Neuronal stem cell (in vitro differentiated cells): ENCODE data around the gene NAP1L4.

ENCODE experiments used
- DNase-seq: peaks from one replicate; pipeline ENCODE4 v3.0.0-alpha.2; 2013; ENCODE audit warnings: low spot score
- H2AFZ ChIP-seq: one replicate; pipeline ENCODE4 v1.6.1; 2013; ENCODE audit warnings: mild to moderate bottlenecking, low read length, inconsistent platforms
- H2AK5ac ChIP-seq: 2 replicates; pipeline ENCODE4 v1.6.1; 2013; ENCODE audit warnings: low read depth, mild to moderate bottlenecking, inconsistent platforms, low read length, moderate library complexity, mixed read lengths
- H2BK120ac ChIP-seq: 2 replicates; pipeline ENCODE4 v1.6.1; 2013; ENCODE audit warnings: low read depth, mild to moderate bottlenecking, inconsistent platforms, low read length, moderate library complexity, mixed read lengths
- H2BK12ac ChIP-seq: one replicate; pipeline ENCODE4 v1.6.1; 2013; ENCODE audit warnings: low read length, inconsistent platforms
- H2BK15ac ChIP-seq: 2 replicates; pipeline ENCODE4 v1.6.1; 2013; ENCODE audit warnings: mild to moderate bottlenecking, low read length, inconsistent platforms, mixed read lengths
- H2BK5ac ChIP-seq: one replicate; pipeline ENCODE4 v1.6.1; 2013; ENCODE audit warnings: inconsistent platforms, mild to moderate bottlenecking, low read length, moderate library complexity
- H3K14ac ChIP-seq: one replicate; pipeline ENCODE4 v1.6.1; 2013; ENCODE audit warnings: low read length, inconsistent platforms
- H3K18ac ChIP-seq: 2 replicates; pipeline ENCODE4 v1.6.1; 2013; ENCODE audit warnings: low read length, inconsistent platforms
- H3K23ac ChIP-seq: 2 replicates; pipeline ENCODE4 v1.6.1; 2013; ENCODE audit warnings: low read depth, mild to moderate bottlenecking, mixed read lengths, low read length, inconsistent platforms; ENCODE audit not compliant: poor library complexity
- H3K27ac ChIP-seq: replicated peaks from 3 replicates; pipeline ENCODE4 v1.5.1; 2013; ENCODE audit warnings: low read length, inconsistent platforms
- H3K27me3 ChIP-seq, 3 experiments: 2 replicates each; pipeline ENCODE4 v1.6.1; 2013; ENCODE audit warnings: low read length in 3 of 3, mild to moderate bottlenecking in 2 of 3, inconsistent platforms in 1 of 3, low read depth in 1 of 3, mixed read lengths in 1 of 3, moderate library complexity in 1 of 3; ENCODE audit not compliant: control insufficient read depth in 3 of 3, insufficient read depth in 3 of 3
- H3K36me3 ChIP-seq, 2 donors: replicated peaks in 1 of 2; 2 replicates each; pipeline ENCODE4 v1.6.1; 2013; ENCODE audit warnings: low read length in 2 of 2; ENCODE audit not compliant: control insufficient read depth in 2 of 2, insufficient read depth in 2 of 2
- H3K4ac ChIP-seq: 2 replicates; pipeline ENCODE4 v1.6.1; 2013; ENCODE audit warnings: inconsistent platforms, mild to moderate bottlenecking, low read length, moderate library complexity
- H3K4me1 ChIP-seq, 2 donors: 1 replicate in 1 of 2; 2 replicates in 1 of 2; pipeline ENCODE4 v1.6.1; 2013; ENCODE audit warnings: low read length in 2 of 2, low read depth in 1 of 2; ENCODE audit not compliant: control insufficient read depth in 2 of 2, insufficient read depth in 1 of 2
- H3K4me2 ChIP-seq: one replicate; pipeline ENCODE4 v1.6.1; 2013; ENCODE audit warnings: mild to moderate bottlenecking, low read length, inconsistent platforms; ENCODE audit not compliant: insufficient read depth, poor library complexity, severe bottlenecking
- H3K4me3 ChIP-seq, 2 donors: 2 replicates each; pipeline ENCODE4 v1.5.1; 2013; ENCODE audit warnings: low read length in 2 of 2, mild to moderate bottlenecking in 2 of 2, inconsistent platforms in 1 of 2, moderate library complexity in 1 of 2
- H3K79me1 ChIP-seq: one replicate; pipeline ENCODE4 v1.6.1; 2013; ENCODE audit warnings: low read depth, mild to moderate bottlenecking, inconsistent platforms, low read length, moderate library complexity
- H3K9ac ChIP-seq: one replicate; pipeline ENCODE4 v1.6.1; 2013; ENCODE audit warnings: mild to moderate bottlenecking, low read depth, low read length, inconsistent platforms; ENCODE audit not compliant: poor library complexity
- H3K9me3 ChIP-seq, 2 donors: replicated peaks in 1 of 2; 2 replicates each; pipeline versions ENCODE3 to v1.6.1; 2013; ENCODE audit warnings: low read length in 2 of 2, mild to moderate bottlenecking in 2 of 2, inconsistent platforms in 1 of 2, low read depth in 1 of 2, mixed read lengths in 1 of 2, moderate library complexity in 1 of 2; ENCODE audit not compliant: control insufficient read depth in 2 of 2, insufficient read depth in 1 of 2
- H4K8ac ChIP-seq: one replicate; pipeline ENCODE4 v1.6.1; 2013; ENCODE audit warnings: low read depth, mild to moderate bottlenecking, inconsistent platforms, low read length, moderate library complexity
- H4K91ac ChIP-seq: one replicate; pipeline ENCODE4 v1.6.1; 2013; ENCODE audit warnings: low read length, low read depth, mild to moderate bottlenecking, inconsistent platforms; ENCODE audit not compliant: poor library complexity
- WGBS, 2 donors: extraction: QIAGEN DNeasy Blood & Tissue Kit; methylation state at CpG; one replicate each; pipeline ENCODE4 v1.1.7; 2013; ENCODE audit warnings: missing lambda C conversion rate in 2 of 2, mixed read lengths in 1 of 2; ENCODE audit not compliant: insufficient read length in 2 of 2, insufficient replicate concordance in 1 of 2; ENCODE audit errors: extremely low coverage in 2 of 2; 5-methylcytosine and 5-hydroxymethylcytosine counted together

NAP1L4 gene

GRCh38 chr11:2901854-2902783 lies 90.0 kb downstream of the NAP1L4 start:
- H2BK12ac ChIP-seq = no peak overlapping the region
- H3K27ac ChIP-seq = no peak overlapping the region
- H3K14ac ChIP-seq = no peak overlapping the region
- H2BK120ac ChIP-seq = peak overlapping the region; percentile 64
- WGBS, 2 donors = no CpG with 5 or more reads among the region's 58 CpGs
- no peak overlapping the region for H2BK5ac ChIP-seq
- H2BK15ac ChIP-seq = peak overlapping the region; percentile 18
- peak overlapping the region; percentile 64 to 91 for H3K4me3 ChIP-seq
- H3K4me1 ChIP-seq = peaks cover 9 to 15% of the 10 kb centered on the region in 2 donors
- peak overlapping the region; percentile 83 for H3K9ac ChIP-seq
- peak overlapping the region; percentile 95 for H3K4me2 ChIP-seq
- H3K4ac ChIP-seq = no peak overlapping the region
- H2AFZ ChIP-seq = peak overlapping the region; percentile 99
- H2AK5ac ChIP-seq = no peak overlapping the region
- peak overlapping the region; percentile 92 for H3K18ac ChIP-seq
- H4K8ac ChIP-seq = no peak overlapping the region
- H3K27me3 ChIP-seq = no peaks in the 10 kb centered on the region
- peak; percentile 76 for DNase-seq
- peak overlapping the region; percentile 37 for H3K23ac ChIP-seq
- no peaks in the 10 kb centered on the region for H3K79me1 ChIP-seq
- no peaks in the 10 kb centered on the region for H3K36me3 ChIP-seq
- H4K91ac ChIP-seq = no peak overlapping the region
- H3K9me3 ChIP-seq = peaks cover 0 to 2% of the 10 kb centered on the region in 2 donors

DNA sequence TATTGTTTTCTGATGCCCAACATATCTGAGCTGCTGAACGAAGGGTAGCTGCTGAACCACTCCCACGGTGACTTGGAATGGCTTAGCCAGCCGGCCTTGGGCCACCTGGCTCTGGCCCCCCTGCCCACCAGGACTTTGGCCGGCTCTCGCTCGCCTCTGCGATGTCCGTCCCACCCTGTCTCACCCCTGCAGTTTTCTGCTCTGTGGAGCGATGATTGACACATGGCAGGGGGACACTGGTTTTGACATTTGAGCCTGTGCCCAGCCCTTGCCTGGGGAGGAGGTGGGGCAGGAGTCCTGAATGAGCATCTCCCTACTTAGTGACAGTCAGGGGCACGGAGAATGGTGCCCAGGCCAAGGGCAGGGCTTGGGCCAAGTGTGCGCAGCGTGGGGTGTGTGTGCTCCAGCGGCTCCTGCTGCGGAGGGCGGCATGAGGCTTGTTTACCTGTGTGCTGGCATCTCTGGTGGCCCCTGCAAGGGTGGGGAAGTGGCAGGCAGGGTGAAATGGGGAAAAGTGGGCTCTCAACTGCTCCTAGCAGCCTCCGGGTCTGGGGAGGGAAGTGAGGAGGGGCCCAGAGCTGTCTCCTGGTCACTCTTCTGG lies 90.8 kb downstream of the NAP1L4 start:
- no peak overlapping the region for H2BK5ac ChIP-seq
- peaks cover 0 to 2% of the 10 kb centered on the region in 2 donors for H3K9me3 ChIP-seq
- H2AFZ ChIP-seq = peak overlapping the region; percentile 99
- WGBS, 2 donors = no CpG with 5 or more reads among the region's 16 CpGs
- H4K91ac ChIP-seq = no peak overlapping the region
- H3K4me3 ChIP-seq = peak overlapping the region; percentile 64 to 81
- H4K8ac ChIP-seq = no peak overlapping the region
- no peak overlapping the region for H2BK120ac ChIP-seq
- no peaks in the 10 kb centered on the region for H3K79me1 ChIP-seq
- DNase-seq = no peak
- H2BK12ac ChIP-seq = no peak overlapping the region
- no peak overlapping the region for H3K4ac ChIP-seq
- H3K18ac ChIP-seq = peak overlapping the region; percentile 92
- no peak overlapping the region for H3K14ac ChIP-seq
- no peak overlapping the region for H3K23ac ChIP-seq
- no peaks in the 10 kb centered on the region for H3K27me3 ChIP-seq
- peaks cover 9 to 15% of the 10 kb centered on the region in 2 donors for H3K4me1 ChIP-seq
- H3K4me2 ChIP-seq = peak overlapping the region; percentile 95
- peak overlapping the region; percentile 18 for H2BK15ac ChIP-seq
- H3K36me3 ChIP-seq = no peaks in the 10 kb centered on the region
- H3K9ac ChIP-seq = no peak overlapping the region
- H3K27ac ChIP-seq = no peak overlapping the region
- peak overlapping the region; percentile 44 for H2AK5ac ChIP-seq

GRCh38 chr11:2899080-2899783 lies 92.9 kb downstream of the NAP1L4 start:
- no peaks in the 10 kb centered on the region for H3K79me1 ChIP-seq
- no CpG with 5 or more reads among the region's 13 CpGs for WGBS, 2 donors
- no peak overlapping the region for H4K8ac ChIP-seq
- peaks cover 9 to 15% of the 10 kb centered on the region in 2 donors for H3K4me1 ChIP-seq
- H3K23ac ChIP-seq = no peak overlapping the region
- H4K91ac ChIP-seq = peak overlapping the region; percentile 9
- no peak overlapping the region for H3K27ac ChIP-seq
- peak overlapping the region; percentile 68 for H2BK5ac ChIP-seq
- no peak overlapping the region for H2AFZ ChIP-seq
- no peak overlapping the region for H2AK5ac ChIP-seq
- no peak overlapping the region for H3K4ac ChIP-seq
- no peaks in the 10 kb centered on the region for H3K9me3 ChIP-seq
- peak overlapping the region; percentile 36 for H2BK12ac ChIP-seq
- no peak overlapping the region for H3K14ac ChIP-seq
- peak overlapping the region; percentile 8 for H3K18ac ChIP-seq
- no peak overlapping the region for H3K9ac ChIP-seq
- no peak overlapping the region for H3K4me3 ChIP-seq
- no peak overlapping the region for H3K4me2 ChIP-seq
- no peak overlapping the region for H2BK120ac ChIP-seq
- peak overlapping the region; percentile 28 for H2BK15ac ChIP-seq
- no peaks in the 10 kb centered on the region for H3K36me3 ChIP-seq
- H3K27me3 ChIP-seq = no peaks in the 10 kb centered on the region
- DNase-seq = no peak
